Endothelial cell of umbilical vein (primary cell): ENCODE results near the gene FANCD2. TPM values are rescaled to one million over a fixed set of nuclear protein-coding genes. Genes with fewer than 3 reads are reported as not detected.
A peak's percentile ranks its signal among the peaks of the same experiment; 100 is the strongest.

Experiments used
- BruUV-seq: library from RNA; stranded (reverse); fragments of 400-500 nt; replicated peaks from 2 replicates; lab custom pipeline; 2021; lab: Mats Ljungman, UMichigan
- CTCF ChIA-PET: fragments of 300-600, 350-600 bp; sonication (Branson Sonifier 250); formaldehyde crosslinking; loops from one replicate; lab custom pipeline; 2021; ENCODE audit warnings: antibody characterized with exemption, inconsistent platforms; lab: Charles Lee
- POLR2A ChIA-PET: fragments of 300-600, 350-600 bp; sonication (Branson Sonifier 250); formaldehyde crosslinking; loops from one replicate; lab custom pipeline; 2021; ENCODE audit warnings: antibody characterized with exemption, inconsistent platforms; lab: Charles Lee
- DNase-seq: peaks from one replicate; pipeline ENCODE4 v3.0.0-alpha.2; 2011; ENCODE audit warnings: low read depth, low spot score
- FAIRE-seq: peaks from 2 replicates; lab custom pipeline; 2011; peaks lifted over from hg19 to GRCh38; lab: Jason Lieb, UNC
- H2AFZ ChIP-seq: 2 replicates; pipeline ENCODE4 v1.6.0; 2012; ENCODE audit warnings: low read depth, low read length, control low read depth, inconsistent platforms
- H3K27ac ChIP-seq: 2 replicates; pipeline ENCODE4 v1.5.1; 2011; ENCODE audit warnings: low read depth, mild to moderate bottlenecking, control low read depth, low read length, moderate library complexity; ENCODE audit not compliant: insufficient read depth
- H3K27me3 ChIP-seq, 2 experiments: 2 replicates each; pipeline versions ENCODE4 v1.6.0 to v1.6.1; 2011; ENCODE audit warnings: low read length in 2 of 2, mixed read lengths in 1 of 2; ENCODE audit not compliant: control insufficient read depth in 2 of 2, insufficient read depth in 2 of 2
- H3K36me3 ChIP-seq, 2 experiments: 2 replicates in 1 of 2; 3 replicates in 1 of 2; pipeline ENCODE4 v1.5.1; 2011; ENCODE audit warnings: low read length in 2 of 2, mild to moderate bottlenecking in 1 of 2, moderate library complexity in 1 of 2; ENCODE audit not compliant: control insufficient read depth in 2 of 2, insufficient read depth in 2 of 2; ENCODE audit errors: extremely low read depth in 1 of 2
- H3K4me1 ChIP-seq: 3 replicates; pipeline ENCODE4 v1.5.1; 2011; ENCODE audit warnings: mild to moderate bottlenecking, low read length; ENCODE audit not compliant: control insufficient read depth, insufficient read depth; ENCODE audit errors: extremely low read depth
- H3K4me2 ChIP-seq: 2 replicates; pipeline ENCODE4 v1.6.1; 2011; ENCODE audit warnings: low read length, control low read depth, mixed read lengths; ENCODE audit not compliant: insufficient read depth
- H3K4me3 ChIP-seq, 3 experiments: fragments of 200-600 bp in 1 of 3; sonication (generic), shearing (Covaris generic) in 1 of 3; replicated peaks in 1 of 3; 2 replicates each; pipeline ENCODE4 v1.5.1; 2011 to 2016; ENCODE audit warnings: control low read depth in 3 of 3, low read length in 3 of 3, mild to moderate bottlenecking in 2 of 3, inconsistent platforms in 1 of 3, low read depth in 1 of 3, moderate library complexity in 1 of 3; ENCODE audit not compliant: insufficient read depth in 1 of 3
- H3K79me2 ChIP-seq: 2 replicates; pipeline ENCODE4 v1.6.0; 2012; ENCODE audit warnings: low read length, inconsistent platforms; ENCODE audit not compliant: control insufficient read depth, insufficient read depth
- H3K9ac ChIP-seq: replicated peaks from 2 replicates; pipeline ENCODE3; 2011; ENCODE audit warnings: low read length, control low read depth; ENCODE audit not compliant: insufficient read depth; ENCODE audit errors: extremely low read depth
- H3K9me1 ChIP-seq: replicated peaks from 3 replicates; pipeline ENCODE4 v1.6.0; 2011; ENCODE audit warnings: mild to moderate bottlenecking, low read length; ENCODE audit not compliant: control insufficient read depth, insufficient read depth; ENCODE audit errors: extremely low read depth
- H3K9me3 ChIP-seq: replicated peaks from 2 replicates; pipeline ENCODE4 v1.5.1; 2012; ENCODE audit warnings: low read length, inconsistent platforms; ENCODE audit not compliant: control insufficient read depth, insufficient read depth
- H4K20me1 ChIP-seq: replicated peaks from 2 replicates; pipeline ENCODE3; 2011; ENCODE audit warnings: mild to moderate bottlenecking, low read length; ENCODE audit not compliant: control insufficient read depth, insufficient read depth; ENCODE audit errors: extremely low read depth
- CTCF ChIP-seq, 2 donors: IDR thresholded peaks; 1 replicate in 1 of 2; 2 replicates in 1 of 2; pipeline ENCODE4 v1.5.1; 2011; ENCODE audit warnings: low read length in 2 of 2, mild to moderate bottlenecking in 2 of 2, moderate library complexity in 2 of 2, control low read depth in 1 of 2, inconsistent platforms in 1 of 2, low read depth in 1 of 2; ENCODE audit not compliant: insufficient read depth in 1 of 2; ENCODE audit errors: extremely low read depth in 1 of 2
- EZH2 ChIP-seq: IDR thresholded peaks from 2 replicates; pipeline ENCODE4 v1.6.1; 2012; ENCODE audit warnings: borderline replicate concordance, low read depth, mild to moderate bottlenecking, moderate library complexity, low read length, inconsistent platforms; ENCODE audit not compliant: severe bottlenecking
- FOS ChIP-seq: IDR thresholded peaks from 2 replicates; pipeline ENCODE4 v1.6.1; 2011; ENCODE audit warnings: mild to moderate bottlenecking, low read length, moderate library complexity, borderline replicate concordance; ENCODE audit not compliant: insufficient read depth
- GATA2 ChIP-seq: IDR thresholded peaks from 2 replicates; pipeline ENCODE4 v1.7.0; 2011; ENCODE audit warnings: low read depth, mild to moderate bottlenecking, moderate library complexity, mixed read lengths, low read length; ENCODE audit not compliant: insufficient read length, insufficient read depth
- JUN ChIP-seq: IDR thresholded peaks from 2 replicates; pipeline ENCODE4 v1.6.1; 2011; ENCODE audit warnings: borderline replicate concordance, low read depth; ENCODE audit not compliant: insufficient read length, insufficient read depth
- MAX ChIP-seq: IDR thresholded peaks from 2 replicates; pipeline ENCODE4 v1.6.1; 2011; ENCODE audit not compliant: insufficient read depth, insufficient read length
- MYC ChIP-seq: IDR thresholded peaks from one replicate; pipeline ENCODE4 v1.6.1; 2011; ENCODE audit warnings: mild to moderate bottlenecking, low read depth, low read length
- POLR2A ChIP-seq: IDR thresholded peaks from 2 replicates; pipeline ENCODE4 v1.6.1; 2012; ENCODE audit warnings: low read depth, mild to moderate bottlenecking, control low read depth, low read length
- POLR2AphosphoS5 ChIP-seq: IDR thresholded peaks from 2 replicates; pipeline ENCODE4 v1.6.1; 2012; ENCODE audit warnings: low read depth, mild to moderate bottlenecking, control low read depth, low read length, moderate library complexity; ENCODE audit not compliant: insufficient read depth
- dilution Hi-C: fragments of 300-500 bp; cut with MboI; formaldehyde crosslinking; loops from one replicate; pipeline ENCODE4 v1.15.0; 2019; ENCODE audit warnings: low sequenced_read_pairs; ENCODE audit not compliant: extremely low pct_ligation_motif_present
- intact Hi-C: fragments of 100-400 bp; cut with micrococcal nuclease; formaldehyde crosslinking; loops from one replicate; pipeline ENCODE4 v1.10.0; 2022
- polyA plus RNA-seq, 4 experiments: library from polyadenylated mRNA; depleted of rRNA in 3 of 4; stranded (reverse) in 3 of 4; unstranded in 1 of 4; fragments of >200 nt; gene quantifications; 2 replicates each; pipeline versions ENCODE4 v1.2.1 to v1.2.3, GENCODE V29; 2011 to 2012; ENCODE audit warnings: missing spikeins in 1 of 4
- total RNA-seq: library from RNA; stranded (reverse); gene quantifications from 2 replicates; pipeline ENCODE4 v1.2.3, GENCODE V29; 2021

Gene FANCD2
- total and polyA plus RNA-seq, 2 donors (not counting 3 experiments of a cell fraction or from before 2014, with no cell fraction given) = 8.2 to 26.8 TPM

- Histone ChIP-seq H3K4me2 (peak overlapping the region; percentile 65), H3K79me2 (peaks cover 47% of the 10 kb centered on the region), H3K9me1 (no peaks in the 10 kb centered on the region), H3K9me3 (no peaks in the 10 kb centered on the region), H3K4me1 (peaks cover 11% of the 10 kb centered on the region), H2AFZ (no peak overlapping the region), H3K4me3 (peak overlapping the region; percentile 52 to 74 (median 60)), H3K36me3 (no peaks in the 10 kb centered on the region), H3K27me3 (no peaks in the 10 kb centered on the region), H3K9ac (peak overlapping the region; percentile 90), H4K20me1 (peaks cover 2% of the 10 kb centered on the region), H3K27ac (no peak overlapping the region)
- CTCF ChIA-PET = interaction anchor here (1.0 to 2.0 kb wide), 2 partner anchors 11 to 49 kb away, joined by 5 to 11 read pairs; no protein-coding TSS in a partner anchor
- no peak for DNase-seq
- dilution Hi-C loops = no loop called here
- TF ChIP-seq FOS (no peak), MYC (no peak), POLR2A (no peak)
- intact Hi-C loops = loop anchor here (1.0 to 10.0 kb wide), 3 partner anchors 50 to 328 kb away; partner anchors contain the start of gene TTLL3
- POLR2A ChIA-PET = no interaction called here
- BruUV-seq = no TSS peak
- FAIRE-seq = no peak
These were observed 116.7 kb downstream of the FANCD2 start for GRCh38 chr3:10142707-10143560.

- H3K9me3 ChIP-seq = no peaks in the 10 kb centered on the region
- dilution Hi-C loops = no loop called here
- peaks cover 47% of the 10 kb centered on the region for H3K79me2 ChIP-seq
- H3K27me3 ChIP-seq = no peaks in the 10 kb centered on the region
- no peak overlapping the region for H2AFZ ChIP-seq
- TF ChIP-seq MYC (no peak), EZH2 (no peak), JUN (no peak), FOS (no peak), POLR2AphosphoS5 (no peak), MAX (no peak), POLR2A (no peak), GATA2 (no peak), CTCF (IDR thresholded peaks at IDR 0.05; ENCODE audit: extremely low read depth in 1 of 2, insufficient read depth in 1 of 2, low read depth in 1 of 2, low read length in 2 of 2) (no peak)
- H3K27ac ChIP-seq = no peak overlapping the region
- no peak for DNase-seq
- no peaks in the 10 kb centered on the region for H3K9me1 ChIP-seq
- BruUV-seq = no TSS peak
- no peak overlapping the region for H3K9ac ChIP-seq
- peaks cover 0 to 11% of the 10 kb centered on the region in 2 experiments for H3K36me3 ChIP-seq
- intact Hi-C loops = loop anchor here (10.0 kb wide), 1 partner anchor 331 kb away; the partner anchor contains the start of gene TTLL3
- no peak for FAIRE-seq
- ChIA-PET CTCF (no interaction called here), POLR2A (no interaction called here)
- no peak overlapping the region for H3K4me3 ChIP-seq
- H3K4me2 ChIP-seq = no peak overlapping the region
- H4K20me1 ChIP-seq = peaks cover 2% of the 10 kb centered on the region
- peaks cover 11% of the 10 kb centered on the region for H3K4me1 ChIP-seq
These were observed 119.4 kb downstream of the FANCD2 start for GRCh38 chr3:10145685-10146084.
